ENCODE data around the gene RASL10B.

Gene RASL10B

GRCh38 chr17:35733366-35733765, 1.9 kb downstream of the RASL10B start:
- Histone ChIP-seq H3K4me3 (no peak overlapping the region), H3K36me3 (ENCODE audit: insufficient read depth, low read length) (no peaks in the 10 kb centered on the region), H3K27ac (no peak overlapping the region), H3K9me3 (ENCODE audit: low read depth, low read length) (no peaks in the 10 kb centered on the region), H3K9ac (ENCODE audit: insufficient read length) (no peak overlapping the region)
- no peak for TF ChIP-seq FOXP2 (optimal IDR thresholded peaks at IDR 0.05; ENCODE audit: control extremely low read depth, extremely low read length, insufficient read depth)
- no peak for TF ChIP-seq POLR2AphosphoS5 (IDR thresholded peaks at IDR 0.05; ENCODE audit: borderline replicate concordance, low read depth, low read length)
- no peak for TF ChIP-seq EZH2 (IDR thresholded peaks at IDR 0.05)
- no peak for DNase-seq (ENCODE audit: low read depth, low spot score)

GRCh38 chr17:35734396-35734795, 3.0 kb downstream of the RASL10B start:
- H3K36me3 ChIP-seq (ENCODE audit: insufficient read depth, low read length) = no peaks in the 10 kb centered on the region
- no peak for TF ChIP-seq EZH2 (IDR thresholded peaks at IDR 0.05)
- TF ChIP-seq POLR2AphosphoS5 (IDR thresholded peaks at IDR 0.05; ENCODE audit: borderline replicate concordance, low read depth, low read length) = no peak
- no peak for TF ChIP-seq FOXP2 (optimal IDR thresholded peaks at IDR 0.05; ENCODE audit: control extremely low read depth, extremely low read length, insufficient read depth)
- no peak overlapping the region for H3K4me3 ChIP-seq
- no peaks in the 10 kb centered on the region for H3K9me3 ChIP-seq (ENCODE audit: low read depth, low read length)
- no peak overlapping the region for H3K9ac ChIP-seq (ENCODE audit: insufficient read length)
- H3K27ac ChIP-seq = no peak overlapping the region
- no peak for DNase-seq (ENCODE audit: low read depth, low spot score)

GRCh38 chr17:35735036-35735805, 3.8 kb downstream of the RASL10B start:
- DNase-seq (ENCODE audit: low read depth, low spot score) = no peak
- H3K9me3 ChIP-seq (ENCODE audit: low read depth, low read length) = no peaks in the 10 kb centered on the region

GRCh38 chr17:35736236-35736635, 4.8 kb downstream of the RASL10B start:
- Histone ChIP-seq H3K36me3 (ENCODE audit: insufficient read depth, low read length) (no peaks in the 10 kb centered on the region), H3K27ac (no peak overlapping the region), H3K9me3 (ENCODE audit: low read depth, low read length) (no peaks in the 10 kb centered on the region), H3K9ac (ENCODE audit: insufficient read length) (no peak overlapping the region), H3K4me3 (no peak overlapping the region)
- TF ChIP-seq EZH2 (IDR thresholded peaks at IDR 0.05) = no peak
- TF ChIP-seq POLR2AphosphoS5 (IDR thresholded peaks at IDR 0.05; ENCODE audit: borderline replicate concordance, low read depth, low read length) = no peak
- no peak for TF ChIP-seq FOXP2 (optimal IDR thresholded peaks at IDR 0.05; ENCODE audit: control extremely low read depth, extremely low read length, insufficient read depth)
- no peak for DNase-seq (ENCODE audit: low read depth, low spot score)

More at GRCh38 chr17:35735036-35735805, 3.8 kb downstream of the RASL10B start:
- no peak overlapping the region for H3K9ac ChIP-seq (ENCODE audit: insufficient read length)
- no peak for TF ChIP-seq FOXP2 (optimal IDR thresholded peaks at IDR 0.05; ENCODE audit: control extremely low read depth, extremely low read length, insufficient read depth)
- TF ChIP-seq EZH2 (IDR thresholded peaks at IDR 0.05) = no peak
- TF ChIP-seq POLR2AphosphoS5 (IDR thresholded peaks at IDR 0.05; ENCODE audit: borderline replicate concordance, low read depth, low read length) = no peak
- H3K36me3 ChIP-seq (ENCODE audit: insufficient read depth, low read length) = no peaks in the 10 kb centered on the region
- H3K4me3 ChIP-seq = no peak overlapping the region
- H3K27ac ChIP-seq = no peak overlapping the region

- TF ChIP-seq EZH2 (IDR thresholded peaks at IDR 0.05) (no peak), FOXP2 (optimal IDR thresholded peaks at IDR 0.05; ENCODE audit: control extremely low read depth, extremely low read length, insufficient read depth) (no peak), POLR2AphosphoS5 (IDR thresholded peaks at IDR 0.05; ENCODE audit: borderline replicate concordance, low read depth, low read length) (no peak)
- H3K36me3 ChIP-seq (ENCODE audit: insufficient read depth, low read length) = no peaks in the 10 kb centered on the region
- H3K9ac ChIP-seq (ENCODE audit: insufficient read length) = no peak overlapping the region
- H3K27ac ChIP-seq = no peak overlapping the region
- H3K4me3 ChIP-seq = no peak overlapping the region
- H3K9me3 ChIP-seq (ENCODE audit: low read depth, low read length) = no peaks in the 10 kb centered on the region
- DNase-seq (ENCODE audit: low read depth, low spot score) = no peak
These were observed 7.2 kb downstream of the RASL10B start for GRCh38 chr17:35738519-35739133.

GRCh38 chr17:35740216-35740615, 8.8 kb downstream of the RASL10B start:
- H3K4me3 ChIP-seq = no peak overlapping the region
- DNase-seq (ENCODE audit: low read depth, low spot score) = no peak
- no peaks in the 10 kb centered on the region for H3K36me3 ChIP-seq (ENCODE audit: insufficient read depth, low read length)
- TF ChIP-seq FOXP2 (optimal IDR thresholded peaks at IDR 0.05; ENCODE audit: control extremely low read depth, extremely low read length, insufficient read depth) (no peak), POLR2AphosphoS5 (IDR thresholded peaks at IDR 0.05; ENCODE audit: borderline replicate concordance, low read depth, low read length) (no peak), EZH2 (IDR thresholded peaks at IDR 0.05) (no peak)
- H3K27ac ChIP-seq = no peak overlapping the region
- no peak overlapping the region for H3K9ac ChIP-seq (ENCODE audit: insufficient read length)
- H3K9me3 ChIP-seq (ENCODE audit: low read depth, low read length) = no peaks in the 10 kb centered on the region

- no peak for DNase-seq (ENCODE audit: low read depth, low spot score)
- Histone ChIP-seq H3K9ac (ENCODE audit: insufficient read length) (no peak overlapping the region), H3K9me3 (ENCODE audit: low read depth, low read length) (no peaks in the 10 kb centered on the region), H3K36me3 (ENCODE audit: insufficient read depth, low read length) (no peaks in the 10 kb centered on the region), H3K27ac (no peak overlapping the region), H3K4me3 (no peak overlapping the region)
- TF ChIP-seq FOXP2 (optimal IDR thresholded peaks at IDR 0.05; ENCODE audit: control extremely low read depth, extremely low read length, insufficient read depth) = no peak
- no peak for TF ChIP-seq EZH2 (IDR thresholded peaks at IDR 0.05)
- no peak for TF ChIP-seq POLR2AphosphoS5 (IDR thresholded peaks at IDR 0.05; ENCODE audit: borderline replicate concordance, low read depth, low read length)
These were observed 9.8 kb downstream of the RASL10B start for GRCh38 chr17:35740997-35741931.

- no peaks in the 10 kb centered on the region for H3K9me3 ChIP-seq (ENCODE audit: low read depth, low read length)
- TF ChIP-seq FOXP2 (optimal IDR thresholded peaks at IDR 0.05; ENCODE audit: control extremely low read depth, extremely low read length, insufficient read depth) (no peak), EZH2 (IDR thresholded peaks at IDR 0.05) (no peak), POLR2AphosphoS5 (IDR thresholded peaks at IDR 0.05; ENCODE audit: borderline replicate concordance, low read depth, low read length) (no peak)
- no peak overlapping the region for H3K4me3 ChIP-seq
- H3K9ac ChIP-seq (ENCODE audit: insufficient read length) = no peak overlapping the region
- no peak for DNase-seq (ENCODE audit: low read depth, low spot score)
- no peaks in the 10 kb centered on the region for H3K36me3 ChIP-seq (ENCODE audit: insufficient read depth, low read length)
- H3K27ac ChIP-seq = no peak overlapping the region
These were observed 11.1 kb downstream of the RASL10B start for GRCh38 chr17:35742496-35742895.

All from SK-N-MC (cell line).